ENCODE data around the gene ROGDI.
"Not testable (repeated sequence)": the region's sequence is repeated elsewhere in the genome, so short reads cannot be mapped to it uniquely, and the experiment has no call there.

Gene ROGDI

GRCh38 chr16:4790261-4790660, 12.2 kb downstream of the ROGDI start:
- DNase-seq: no peak

- DNase-seq: no peak
Measured at GRCh38 chr16:4788910-4789309, 13.5 kb downstream of the ROGDI start.

DNA sequence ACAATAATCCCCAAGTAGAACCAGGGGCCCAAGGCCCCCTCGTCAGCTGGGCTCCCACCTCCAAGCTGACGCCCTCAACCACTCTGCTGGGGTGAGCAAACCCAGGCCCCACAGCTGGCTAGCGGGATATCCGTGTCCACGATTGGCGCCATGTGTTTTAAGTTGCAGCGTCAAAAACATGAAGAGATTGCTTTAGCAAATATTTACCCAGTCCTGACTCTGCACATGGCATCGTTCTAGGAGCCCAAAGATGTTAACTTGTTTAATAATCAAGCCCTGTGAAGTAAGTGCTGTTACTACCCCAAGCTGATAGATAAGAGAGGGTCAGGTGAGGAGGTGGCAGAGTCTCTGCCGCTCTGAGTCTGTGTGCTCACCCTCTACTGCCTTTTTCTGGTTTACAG, 13.9 kb downstream of the ROGDI start:
- DNase-seq: no peak

DNA sequence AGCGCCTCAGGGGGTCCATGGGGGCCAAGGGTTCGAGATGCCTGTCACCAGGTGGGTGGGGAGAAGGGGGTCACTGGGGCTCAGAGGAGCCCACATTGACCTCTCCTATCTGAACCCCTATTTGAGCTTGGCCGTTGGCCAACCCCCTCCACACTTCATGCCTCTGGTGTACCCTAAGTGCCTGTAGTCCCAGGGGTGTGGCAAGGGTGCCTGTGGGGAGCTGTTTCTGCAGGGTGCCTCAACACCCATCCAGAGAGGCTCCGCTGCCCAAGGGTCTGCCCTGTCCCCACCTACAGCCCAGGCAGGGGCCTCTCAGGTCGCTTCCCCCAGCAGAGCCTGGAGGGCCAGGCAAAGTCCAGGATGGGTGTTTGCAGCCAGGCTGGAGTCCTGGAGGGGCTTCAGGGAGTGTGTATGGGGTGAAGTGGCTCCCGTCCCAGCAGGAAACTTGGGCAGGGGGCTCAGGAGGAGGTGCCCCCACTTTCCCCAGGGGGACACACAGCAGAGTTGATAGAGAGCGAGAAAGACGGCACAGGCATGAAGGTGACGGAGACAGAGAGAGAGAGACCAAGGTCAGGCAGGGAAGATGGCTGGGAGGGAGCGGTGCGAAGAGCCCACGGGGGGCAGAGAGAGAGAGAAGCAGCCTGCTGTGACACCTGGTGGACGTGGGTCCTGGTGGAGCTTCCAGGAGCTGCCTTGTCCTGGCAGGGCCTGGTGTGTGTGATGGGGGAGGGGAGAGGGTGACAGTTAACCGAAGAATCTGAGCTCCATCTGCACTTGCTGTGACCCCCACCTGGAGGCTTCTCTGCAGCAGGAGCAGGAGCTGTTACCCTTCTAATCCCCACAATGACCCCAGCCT, 14.6 kb downstream of the ROGDI start, which contains the start of gene SEPTIN12:
Gene SEPTIN12, minus strand, starts transcription at position 719 of the 856 bp plus-strand sequence. Its CDS starts 700 bp downstream, at position 19.
- DNase-seq: no peak

- DNase-seq: no peak
Measured at GRCh38 chr16:4787068-4787467, 15.4 kb downstream of the ROGDI start.

- DNase-seq: no peak
Measured at GRCh38 chr16:4785758-4786433, 16.5 kb downstream of the ROGDI start.

DNA sequence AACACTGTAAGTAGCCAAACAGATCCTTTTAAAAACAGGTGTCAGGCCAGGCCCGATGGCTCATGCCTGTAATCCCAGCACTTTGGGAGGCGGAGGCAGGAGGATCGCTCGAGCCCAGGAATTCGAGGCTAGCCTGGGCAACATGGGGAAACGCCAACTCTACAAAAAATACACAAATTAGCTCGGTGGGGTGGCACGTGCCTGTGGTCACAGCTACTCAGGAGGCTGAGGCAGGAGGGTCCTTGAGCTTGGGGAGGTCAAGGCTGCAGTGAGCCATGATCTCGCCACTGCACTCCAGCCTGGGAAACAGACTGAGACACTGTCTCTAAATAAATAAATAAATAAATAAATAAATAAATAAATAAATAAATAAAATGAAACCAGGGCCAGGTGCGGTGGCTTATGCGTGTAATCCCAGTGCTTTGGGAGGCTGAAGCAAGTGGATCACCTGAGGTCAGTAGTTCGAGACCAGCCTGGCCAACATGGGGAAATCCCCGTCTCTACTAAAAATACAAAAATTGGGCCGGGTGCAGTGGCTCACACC, 17.9 kb downstream of the ROGDI start:
- DNase-seq: not testable (repeated sequence)

- no peak for DNase-seq
Measured at GRCh38 chr16:4783951-4784336, 18.5 kb downstream of the ROGDI start.

GRCh38 chr16:4783251-4783950, 19.0 kb downstream of the ROGDI start:
- DNase-seq: no peak

DNA sequence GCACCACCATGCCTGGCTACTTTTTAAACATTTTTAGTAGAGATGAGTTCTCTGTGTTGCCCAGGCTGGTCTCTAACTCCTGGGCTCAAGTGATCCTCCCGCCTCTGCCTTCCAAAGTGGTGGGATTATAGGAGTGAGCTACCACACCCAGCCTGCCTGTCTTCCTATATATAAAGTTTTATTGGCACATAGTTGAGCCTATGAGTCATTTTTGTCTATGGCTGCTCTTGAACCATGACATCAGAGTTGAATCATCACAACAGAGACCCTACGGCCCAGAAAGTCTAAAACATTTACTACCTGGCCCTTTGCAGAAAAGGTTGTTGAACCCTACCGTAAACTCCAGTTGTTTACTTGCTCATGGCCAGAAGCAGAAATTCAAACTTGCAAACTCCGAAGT, 22.2 kb downstream of the ROGDI start:
- no peak for DNase-seq

DNA sequence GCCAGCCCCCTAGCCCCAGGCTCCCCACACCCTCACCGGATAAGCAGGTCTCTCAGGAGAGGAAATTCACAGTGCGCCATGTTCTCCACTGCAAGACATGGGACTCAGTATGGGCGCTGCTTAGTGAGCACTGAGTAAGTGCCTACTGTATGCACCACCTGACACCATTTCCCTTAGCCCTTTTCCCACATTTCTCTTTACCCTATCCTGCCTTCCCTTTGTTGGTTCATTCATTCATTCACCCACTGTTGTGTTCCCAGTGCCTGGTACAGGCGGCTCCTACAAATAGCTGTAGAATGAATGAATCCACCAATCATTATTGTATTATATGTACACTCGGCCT, 24.4 kb downstream of the ROGDI start:
- no peak for DNase-seq

DNA sequence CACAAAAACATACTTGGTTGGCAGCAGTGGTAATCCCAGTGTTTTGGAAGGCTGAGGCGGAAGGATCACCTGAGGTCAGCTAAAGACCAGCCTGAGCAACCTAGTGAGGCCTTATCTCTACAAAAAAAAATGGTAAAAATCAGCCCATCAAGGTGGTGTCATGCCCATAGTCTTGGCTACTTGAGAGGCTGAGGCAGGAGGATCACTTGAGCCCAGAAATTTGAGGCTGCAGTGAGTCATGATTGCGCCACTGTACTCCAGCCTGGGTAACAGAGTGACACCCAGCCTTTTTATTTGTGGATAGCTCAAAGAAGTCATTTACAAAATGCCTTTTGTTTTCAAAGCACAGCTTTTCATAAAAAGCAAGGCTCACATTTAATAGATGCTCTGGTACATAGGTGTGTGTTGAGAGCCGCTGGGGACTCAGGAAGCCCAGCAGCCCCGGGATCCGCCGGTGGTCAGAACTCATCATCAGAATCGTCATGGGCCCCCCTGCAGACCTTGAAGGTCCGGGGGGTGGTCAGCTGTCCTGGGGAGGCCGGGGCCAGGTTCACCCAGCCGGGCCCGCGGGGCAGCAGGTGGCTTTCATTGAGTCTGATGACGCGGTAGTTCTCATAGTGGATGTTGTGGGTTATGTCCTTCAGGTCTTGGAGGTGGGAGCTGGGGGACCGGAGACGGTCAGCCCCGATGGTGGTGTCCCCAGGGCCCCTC, 24.9 kb downstream of the ROGDI start:
- no peak for DNase-seq

GRCh38 chr16:4776141-4776705, 26.2 kb downstream of the ROGDI start:
- DNase-seq: no peak

DNA sequence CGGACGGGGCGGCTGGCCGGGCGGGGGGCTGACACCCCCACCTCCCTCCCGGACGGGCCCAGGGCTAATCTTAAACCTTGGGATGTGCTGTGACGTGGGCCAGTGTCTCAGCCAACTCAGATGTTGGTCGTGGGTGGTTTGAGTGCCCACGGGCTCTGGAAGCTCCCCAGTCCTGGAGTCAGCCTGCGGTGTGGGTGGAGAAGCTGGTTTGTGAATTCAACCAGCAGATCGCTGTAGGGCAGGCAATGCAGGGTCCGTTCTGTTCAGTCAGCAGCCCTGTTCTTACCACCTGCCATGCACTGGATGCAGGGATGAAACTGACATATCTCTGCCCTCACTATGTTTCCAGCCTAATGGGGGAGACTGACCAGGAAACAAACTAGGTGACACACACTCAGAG, 27.4 kb downstream of the ROGDI start:
- DNase-seq: no peak

DNA sequence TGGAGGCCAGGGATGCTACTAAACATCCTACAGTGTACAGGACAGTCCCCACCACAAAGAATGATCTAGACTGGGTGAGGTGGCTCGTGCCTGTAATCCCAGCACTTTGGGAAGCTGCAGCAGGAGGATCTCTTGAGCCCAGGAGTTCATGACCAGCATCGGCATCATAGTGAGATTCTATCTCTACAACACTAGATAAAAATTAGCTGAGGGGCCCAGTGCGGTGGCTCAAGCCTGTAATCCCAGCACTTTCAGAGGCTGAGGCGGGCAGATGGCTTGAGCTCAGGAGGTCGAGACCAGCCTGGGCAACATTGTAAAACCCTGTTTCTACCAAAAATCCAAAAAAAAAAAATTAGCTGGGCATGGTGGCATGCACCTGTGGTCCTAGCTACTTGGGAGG, 30.1 kb downstream of the ROGDI start:
- DNase-seq: no peak

- DNase-seq: no peak
Measured at GRCh38 chr16:4771646-4772045, 30.8 kb downstream of the ROGDI start.

- DNase-seq: no peak
Measured at GRCh38 chr16:4769306-4769638, 33.2 kb downstream of the ROGDI start.

- peak; percentile 87 to 89 for DNase-seq
Measured at GRCh38 chr16:4768549-4769305, 33.7 kb downstream of the ROGDI start.

GRCh38 chr16:4767872-4768548, 34.4 kb downstream of the ROGDI start:
- DNase-seq: peak in 1 of 2 donors; percentile 12

DNA sequence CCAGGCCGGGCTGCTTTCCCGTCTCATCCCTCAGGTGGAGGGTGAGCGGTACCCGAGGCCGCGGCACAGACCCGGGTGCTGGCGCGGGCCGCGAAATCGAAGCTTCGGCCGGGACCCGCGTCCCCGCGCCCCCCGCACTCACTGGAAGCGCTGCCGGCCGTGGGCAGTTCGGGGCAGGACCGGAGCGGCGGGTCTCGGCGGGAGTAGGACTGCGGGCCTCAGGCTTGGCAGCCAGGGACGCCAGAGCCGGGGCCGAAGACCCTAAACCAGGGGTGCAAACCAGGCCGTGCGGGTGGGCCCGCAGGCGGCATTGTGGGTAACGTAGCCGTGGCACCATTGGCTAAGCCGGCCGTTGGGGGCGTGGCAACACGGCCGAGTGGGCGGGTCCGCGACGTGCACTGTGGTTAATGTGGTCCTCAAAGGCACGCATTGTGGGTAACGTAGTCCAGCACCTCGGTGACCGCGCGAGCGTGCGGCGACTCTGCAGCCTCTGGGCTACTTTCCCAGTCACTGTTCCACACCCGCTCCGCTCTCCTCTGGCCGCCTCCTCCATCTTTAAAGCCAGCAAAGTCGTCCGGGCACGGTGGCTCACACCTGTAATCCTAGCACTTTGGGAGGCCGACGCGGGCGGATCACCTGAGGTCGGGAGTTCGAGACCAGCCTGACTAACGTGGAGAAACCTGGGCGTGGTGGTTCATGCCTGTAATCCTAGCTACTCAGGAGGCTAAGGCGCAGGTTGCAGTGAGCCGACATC, 35.4 kb downstream of the ROGDI start, which contains the start of gene ZNF500:
Gene ZNF500, minus strand, starts transcription at position 288 of the 754 bp plus-strand sequence. CDS start 1,184 bp downstream, outside the sequence.
- peak; percentile 95 to 97 for DNase-seq
